ENCODE measurements around the gene GKN1. TPM values are rescaled to one million over a fixed set of nuclear protein-coding genes. Genes with fewer than 3 reads are reported as not detected.

GKN1 gene
- total RNA-seq, 1 experiment from 2014 or later = not detected

DNA sequence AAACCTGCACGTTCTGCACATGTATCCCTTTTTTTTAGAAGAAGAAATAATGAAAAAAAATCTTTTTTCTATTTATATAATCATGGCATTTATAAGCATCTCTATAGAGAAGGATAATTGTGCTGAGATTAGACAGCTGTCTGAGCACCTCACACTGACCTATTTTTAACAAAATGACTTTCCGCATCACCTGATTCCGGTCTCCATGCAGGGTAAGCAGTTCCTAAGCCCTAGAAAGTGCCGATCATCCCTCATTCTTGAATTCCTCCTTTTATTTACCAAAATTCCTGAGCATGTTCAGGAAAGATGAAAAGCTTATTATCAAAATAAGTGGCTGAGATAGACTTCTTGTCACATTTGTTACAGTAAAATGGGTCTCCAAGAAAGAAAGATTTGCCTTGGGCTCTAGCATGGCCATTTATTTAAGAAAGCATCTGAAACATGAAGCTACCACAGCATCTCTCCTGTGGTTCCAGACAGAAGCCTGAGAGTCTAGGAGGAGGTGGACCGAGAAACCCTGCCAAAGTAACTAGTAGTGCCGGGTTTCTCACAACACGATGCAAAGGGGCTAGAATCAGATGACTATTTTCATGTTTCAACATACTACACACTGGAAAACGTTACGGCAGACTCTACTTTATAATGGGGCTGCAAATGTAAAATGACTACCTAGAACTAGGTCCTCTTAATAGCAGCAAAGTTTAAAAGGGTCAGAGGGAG lies 670 bp downstream of the GKN1 start:
- DNase-seq = no peak
- H3K27me3 ChIP-seq (ENCODE audit: control insufficient read depth, insufficient read depth, low read length) = no peaks in the 10 kb centered on the region
- H3K36me3 ChIP-seq (replicated peaks; ENCODE audit: control insufficient read depth, insufficient read depth, low read length) = no peaks in the 10 kb centered on the region
- no peak overlapping the region for H3K4me3 ChIP-seq (ENCODE audit: insufficient read depth, low read depth, low read length)

DNA sequence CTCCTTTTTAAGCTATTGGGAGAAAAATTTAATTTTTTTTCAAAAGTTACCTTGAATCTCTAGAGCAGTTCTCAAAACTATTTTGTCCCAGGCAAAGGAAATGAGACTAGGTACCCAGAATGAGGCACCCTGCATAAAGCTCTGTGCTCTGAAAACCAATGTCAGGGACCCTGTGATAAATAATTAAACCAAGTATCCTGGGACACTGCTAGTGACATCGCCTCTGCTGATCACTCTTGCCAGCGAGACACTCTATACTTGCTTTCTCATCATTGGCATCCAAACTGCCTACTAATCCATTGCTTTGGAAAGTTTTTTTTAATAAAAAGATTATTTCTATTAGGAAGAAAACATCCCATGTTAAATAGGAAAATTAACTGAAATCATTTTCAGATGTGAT lies 1.4 kb downstream of the GKN1 start:
- H3K36me3 ChIP-seq (replicated peaks; ENCODE audit: control insufficient read depth, insufficient read depth, low read length) = no peaks in the 10 kb centered on the region
- H3K4me3 ChIP-seq (ENCODE audit: insufficient read depth, low read depth, low read length) = no peak overlapping the region
- no peaks in the 10 kb centered on the region for H3K27me3 ChIP-seq (ENCODE audit: control insufficient read depth, insufficient read depth, low read length)
- DNase-seq = no peak

DNA sequence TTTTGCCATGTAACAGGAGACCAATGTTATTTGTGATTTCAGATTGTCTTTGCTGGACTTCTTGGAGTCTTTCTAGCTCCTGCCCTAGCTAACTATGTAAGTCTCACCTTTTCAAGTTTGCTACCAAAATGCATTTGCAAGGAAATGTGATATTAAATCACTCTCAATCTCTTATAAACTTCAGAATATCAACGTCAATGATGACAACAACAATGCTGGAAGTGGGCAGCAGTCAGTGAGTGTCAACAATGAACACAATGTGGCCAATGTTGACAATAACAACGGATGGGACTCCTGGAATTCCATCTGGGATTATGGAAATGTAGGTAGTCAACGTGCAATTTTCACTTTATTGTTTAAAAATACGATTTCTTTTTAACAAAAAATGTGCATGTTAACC lies 3.0 kb downstream of the GKN1 start:
- DNase-seq = no peak
- Histone ChIP-seq H3K27me3 (ENCODE audit: control insufficient read depth, insufficient read depth, low read length) (no peaks in the 10 kb centered on the region), H3K4me3 (ENCODE audit: insufficient read depth, low read depth, low read length) (no peak overlapping the region)

DNA sequence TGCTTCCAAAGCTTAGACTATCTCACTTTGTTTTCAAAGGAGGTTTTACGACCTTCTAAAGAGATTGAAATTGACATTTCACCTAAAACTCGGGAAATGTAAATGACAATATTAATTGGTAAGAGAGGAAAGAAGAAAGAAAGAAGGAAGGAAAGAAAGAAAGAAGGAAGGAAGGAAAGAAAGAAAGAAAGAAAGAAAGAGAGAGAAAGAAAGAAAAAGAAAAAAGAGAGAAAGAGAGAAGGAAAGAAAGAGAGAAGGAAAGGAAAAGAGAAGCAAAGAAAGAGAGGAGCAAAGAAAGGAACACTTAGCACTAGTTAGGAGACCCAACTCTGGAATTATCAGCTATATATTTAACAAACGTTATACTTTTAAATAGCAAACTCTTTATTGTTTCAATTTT lies 3.7 kb downstream of the GKN1 start:
- no peak for DNase-seq
- H3K4me3 ChIP-seq (ENCODE audit: insufficient read depth, low read depth, low read length) = no peak overlapping the region
- no peaks in the 10 kb centered on the region for H3K27me3 ChIP-seq (ENCODE audit: control insufficient read depth, insufficient read depth, low read length)
- H3K36me3 ChIP-seq (replicated peaks; ENCODE audit: control insufficient read depth, insufficient read depth, low read length) = no peaks in the 10 kb centered on the region

More for the DNA sequence above, 3.0 kb downstream of the GKN1 start:
- H3K36me3 ChIP-seq (replicated peaks; ENCODE audit: control insufficient read depth, insufficient read depth, low read length) = no peaks in the 10 kb centered on the region

DNA sequence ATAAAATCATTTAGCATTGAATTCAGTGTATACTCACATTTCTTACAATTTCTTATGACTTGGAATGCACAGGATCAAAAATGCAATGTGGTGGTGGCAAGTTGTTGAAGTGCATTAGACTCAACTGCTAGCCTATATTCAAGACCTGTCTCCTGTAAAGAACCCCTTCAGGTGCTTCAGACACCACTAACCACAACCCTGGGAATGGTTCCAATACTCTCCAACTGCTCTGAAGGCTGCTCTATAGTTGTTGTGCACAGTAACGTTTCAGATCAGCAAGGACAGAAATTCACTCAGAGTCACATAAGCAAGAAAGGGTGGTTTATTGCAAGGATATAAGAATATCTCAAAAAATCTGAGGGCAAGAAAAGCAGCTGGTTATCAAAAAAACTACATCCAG lies 6.5 kb downstream of the GKN1 start:
- H3K27me3 ChIP-seq (ENCODE audit: control insufficient read depth, insufficient read depth, low read length) = no peaks in the 10 kb centered on the region
- H3K4me3 ChIP-seq (ENCODE audit: insufficient read depth, low read depth, low read length) = no peak overlapping the region
- DNase-seq = no peak
- no peaks in the 10 kb centered on the region for H3K36me3 ChIP-seq (replicated peaks; ENCODE audit: control insufficient read depth, insufficient read depth, low read length)

DNA sequence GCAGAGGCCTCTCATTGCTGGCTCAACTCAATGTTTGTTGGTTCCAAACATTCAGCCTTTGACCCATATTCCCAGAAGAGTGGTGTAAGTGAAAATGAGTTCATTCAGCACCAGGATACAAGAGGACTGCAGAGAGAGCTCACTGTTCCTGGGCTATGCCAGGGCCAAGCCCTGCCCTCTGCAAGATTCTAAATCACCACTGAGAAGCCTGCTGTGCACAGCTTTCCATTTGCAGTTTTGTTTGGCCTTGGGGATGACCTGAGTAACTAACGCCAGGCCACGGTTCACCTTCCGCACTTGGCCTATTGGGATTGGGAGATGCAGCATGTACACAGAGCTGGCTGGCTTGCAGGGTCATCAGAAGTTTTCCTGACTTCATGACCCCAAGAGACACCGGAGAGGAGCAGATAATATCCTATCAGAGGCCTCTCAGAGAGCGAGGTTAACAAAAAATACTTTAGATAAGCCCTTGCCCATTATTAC lies 12.6 kb downstream of the GKN1 start:
- Histone ChIP-seq H3K4me3 (ENCODE audit: insufficient read depth, low read depth, low read length) (no peak overlapping the region), H3K36me3 (replicated peaks; ENCODE audit: control insufficient read depth, insufficient read depth, low read length) (no peaks in the 10 kb centered on the region), H3K27me3 (ENCODE audit: control insufficient read depth, insufficient read depth, low read length) (no peaks in the 10 kb centered on the region)
- peak; percentile 10 for DNase-seq

DNA sequence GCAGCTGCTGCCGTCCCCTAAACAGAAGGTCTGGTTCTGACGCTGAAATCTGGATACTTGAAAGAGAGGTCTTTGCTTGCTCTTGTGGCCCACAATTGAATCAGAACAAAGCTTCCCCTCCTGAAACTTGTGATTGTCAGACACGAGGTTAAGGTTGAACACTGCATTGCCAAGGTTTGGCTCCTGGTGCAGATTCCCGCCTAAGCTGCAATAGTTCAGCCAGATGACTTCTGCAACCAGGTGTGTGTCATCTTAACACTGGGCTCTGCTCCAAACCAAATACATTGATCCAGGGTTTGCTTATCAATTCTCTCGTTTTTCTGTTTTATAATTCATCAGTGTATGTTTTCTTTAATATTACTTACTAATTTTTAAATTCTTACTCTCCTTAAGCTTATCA lies 14.6 kb downstream of the GKN1 start:
- H3K4me3 ChIP-seq (ENCODE audit: insufficient read depth, low read depth, low read length) = no peak overlapping the region
- DNase-seq = no peak
- no peaks in the 10 kb centered on the region for H3K27me3 ChIP-seq (ENCODE audit: control insufficient read depth, insufficient read depth, low read length)
- no peaks in the 10 kb centered on the region for H3K36me3 ChIP-seq (replicated peaks; ENCODE audit: control insufficient read depth, insufficient read depth, low read length)

DNA sequence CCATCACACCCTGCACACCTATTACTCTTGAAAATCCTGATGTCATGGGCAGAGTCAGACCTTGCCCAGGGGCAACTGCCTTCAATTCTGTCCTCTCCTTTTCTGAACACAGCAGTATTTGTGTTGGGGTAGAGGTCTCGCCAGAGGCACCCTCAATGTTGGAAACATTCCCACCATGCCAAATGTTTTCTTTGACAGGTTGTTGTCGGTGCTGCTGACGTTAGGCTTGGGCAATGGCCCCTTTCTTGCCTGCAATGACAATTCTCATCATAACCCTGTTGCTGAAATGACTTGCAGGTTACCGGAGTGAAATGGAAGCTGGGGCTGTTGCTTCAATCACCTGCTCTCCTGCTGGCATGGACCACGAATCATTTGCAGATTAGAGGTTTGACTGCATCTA lies 17.9 kb downstream of the GKN1 start:
- DNase-seq = no peak
- H3K36me3 ChIP-seq (replicated peaks; ENCODE audit: control insufficient read depth, insufficient read depth, low read length) = no peaks in the 10 kb centered on the region
- H3K4me3 ChIP-seq (ENCODE audit: insufficient read depth, low read depth, low read length) = no peak overlapping the region
- no peaks in the 10 kb centered on the region for H3K27me3 ChIP-seq (ENCODE audit: control insufficient read depth, insufficient read depth, low read length)

DNA sequence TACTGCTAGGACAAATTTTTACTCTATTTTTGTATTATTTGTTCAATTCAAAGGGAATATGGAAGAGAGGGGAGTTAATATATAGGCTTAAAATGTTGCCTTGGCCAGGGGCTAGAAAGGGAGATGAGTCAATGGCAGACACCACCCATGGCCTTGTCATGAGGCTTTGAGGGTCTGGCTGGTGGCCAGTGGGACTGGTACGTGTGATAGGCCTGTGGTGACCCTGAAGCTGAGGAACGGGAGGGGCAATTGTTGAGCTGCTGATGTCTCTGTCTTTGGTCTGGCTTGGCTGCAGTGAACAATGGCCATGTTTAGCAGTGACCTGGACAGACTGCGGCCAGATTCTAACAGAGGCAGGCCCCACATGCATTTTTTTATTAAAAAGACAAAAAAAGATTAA lies 18.5 kb downstream of the GKN1 start:
- Histone ChIP-seq H3K36me3 (replicated peaks; ENCODE audit: control insufficient read depth, insufficient read depth, low read length) (no peaks in the 10 kb centered on the region), H3K27me3 (ENCODE audit: control insufficient read depth, insufficient read depth, low read length) (no peaks in the 10 kb centered on the region), H3K4me3 (ENCODE audit: insufficient read depth, low read depth, low read length) (no peak overlapping the region)
- no peak for DNase-seq

DNA sequence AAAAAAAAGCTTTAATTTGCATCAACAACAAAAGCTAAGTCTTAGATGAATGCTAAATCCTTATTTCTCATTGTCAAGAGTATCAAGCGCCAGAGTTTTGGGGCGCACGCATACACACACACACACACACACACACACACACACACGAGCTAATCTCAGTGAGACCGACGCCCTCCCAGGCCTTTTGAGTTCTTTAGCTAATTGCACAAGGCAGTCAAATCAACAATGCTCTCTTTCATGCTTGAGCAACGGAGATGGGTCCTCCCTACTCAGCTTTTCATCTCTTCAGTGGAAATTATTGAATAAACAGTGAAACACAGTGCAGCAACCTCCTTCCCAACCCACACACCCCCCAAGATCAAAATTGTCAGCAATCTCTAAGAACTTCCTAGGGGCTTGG lies 19.2 kb downstream of the GKN1 start:
- no peak for DNase-seq
- Histone ChIP-seq H3K4me3 (ENCODE audit: insufficient read depth, low read depth, low read length) (no peak overlapping the region), H3K27me3 (ENCODE audit: control insufficient read depth, insufficient read depth, low read length) (no peaks in the 10 kb centered on the region), H3K36me3 (replicated peaks; ENCODE audit: control insufficient read depth, insufficient read depth, low read length) (no peaks in the 10 kb centered on the region)

DNA sequence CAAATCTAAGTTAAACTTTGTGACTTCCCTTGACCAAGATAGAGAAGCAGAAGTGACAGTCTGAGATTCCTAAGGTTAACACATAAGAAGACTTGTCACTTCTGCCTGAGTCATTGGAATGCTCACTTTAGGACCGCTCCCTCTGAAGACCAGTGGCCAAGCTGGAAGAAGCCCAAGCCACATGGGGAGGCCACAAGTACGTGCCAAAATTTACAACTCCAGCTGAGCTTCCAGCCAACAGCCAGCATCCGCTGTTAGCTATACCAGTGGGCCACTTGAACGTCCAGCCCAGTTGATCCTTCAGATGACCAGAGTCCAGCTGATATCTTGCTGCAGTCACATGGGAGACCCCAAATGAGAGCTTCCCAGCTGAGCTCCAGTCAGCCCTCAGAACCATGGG lies 20.4 kb downstream of the GKN1 start:
- no peaks in the 10 kb centered on the region for H3K36me3 ChIP-seq (replicated peaks; ENCODE audit: control insufficient read depth, insufficient read depth, low read length)
- no peaks in the 10 kb centered on the region for H3K27me3 ChIP-seq (ENCODE audit: control insufficient read depth, insufficient read depth, low read length)
- no peak overlapping the region for H3K4me3 ChIP-seq (ENCODE audit: insufficient read depth, low read depth, low read length)
- DNase-seq = no peak

DNA sequence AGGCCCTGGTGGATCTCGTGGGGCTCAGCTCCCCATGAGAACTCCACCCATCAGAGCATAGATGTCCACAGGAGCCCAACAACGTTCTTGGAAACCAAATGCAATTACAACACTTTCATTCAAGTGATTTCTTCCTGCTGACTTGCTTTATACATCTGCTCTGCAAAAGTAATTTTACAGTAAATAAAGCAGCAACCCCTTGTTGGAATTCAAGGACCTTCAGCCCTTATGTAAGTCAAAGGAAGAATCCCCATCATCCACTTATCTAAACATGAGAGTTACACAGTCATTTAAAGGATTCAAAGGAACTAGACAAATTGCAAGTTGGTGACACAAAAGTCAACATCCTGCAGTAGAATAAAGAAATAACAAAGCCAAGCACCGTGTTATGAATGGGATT lies 21.5 kb downstream of the GKN1 start:
- Histone ChIP-seq H3K27me3 (ENCODE audit: control insufficient read depth, insufficient read depth, low read length) (no peaks in the 10 kb centered on the region), H3K4me3 (ENCODE audit: insufficient read depth, low read depth, low read length) (no peak overlapping the region), H3K36me3 (replicated peaks; ENCODE audit: control insufficient read depth, insufficient read depth, low read length) (no peaks in the 10 kb centered on the region)
- DNase-seq = no peak

DNA sequence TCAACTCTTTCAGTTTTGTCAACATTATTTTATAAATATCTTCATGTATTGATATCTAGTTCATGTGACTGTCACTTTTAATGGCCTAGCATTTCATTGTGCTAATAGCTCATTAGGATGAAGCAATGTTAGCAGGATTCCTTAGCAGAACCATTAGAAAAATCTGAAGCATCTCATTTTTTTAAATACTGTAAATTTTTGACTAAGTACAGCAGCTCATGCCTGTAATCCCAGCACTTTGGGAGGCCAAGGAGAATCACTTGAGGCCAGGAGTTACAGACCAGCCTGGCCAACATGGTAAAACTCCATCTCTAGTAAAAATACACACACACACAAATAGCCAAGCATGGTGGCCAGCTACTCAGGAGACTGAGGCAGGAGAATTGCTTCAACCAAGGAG lies 23.0 kb downstream of the GKN1 start:
- Histone ChIP-seq H3K4me3 (ENCODE audit: insufficient read depth, low read depth, low read length) (no peak overlapping the region), H3K27me3 (ENCODE audit: control insufficient read depth, insufficient read depth, low read length) (no peaks in the 10 kb centered on the region), H3K36me3 (replicated peaks; ENCODE audit: control insufficient read depth, insufficient read depth, low read length) (no peaks in the 10 kb centered on the region)
- no peak for DNase-seq

DNA sequence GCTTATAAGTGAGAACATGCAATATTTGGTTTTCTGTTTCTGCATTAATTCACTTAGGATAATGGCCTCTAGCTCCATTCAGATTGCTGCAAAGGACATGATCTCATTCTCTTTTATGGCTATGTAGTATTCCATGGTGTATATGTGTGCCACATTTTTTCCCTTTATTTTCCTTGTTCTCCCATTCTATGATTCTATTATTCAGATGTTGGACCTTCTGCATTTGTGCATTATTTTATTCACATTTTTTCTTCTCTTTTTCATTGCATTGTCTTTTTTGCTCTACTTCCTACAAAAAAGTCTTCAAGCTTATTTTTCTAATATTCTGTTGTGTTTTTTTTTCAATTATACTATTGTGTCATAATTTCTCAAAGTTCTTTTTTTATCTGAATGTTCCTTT lies 27.4 kb downstream of the GKN1 start:
- Histone ChIP-seq H3K4me3 (ENCODE audit: insufficient read depth, low read depth, low read length) (no peak overlapping the region), H3K27me3 (ENCODE audit: control insufficient read depth, insufficient read depth, low read length) (no peaks in the 10 kb centered on the region), H3K36me3 (replicated peaks; ENCODE audit: control insufficient read depth, insufficient read depth, low read length) (no peaks in the 10 kb centered on the region)
- no peak for DNase-seq

DNA sequence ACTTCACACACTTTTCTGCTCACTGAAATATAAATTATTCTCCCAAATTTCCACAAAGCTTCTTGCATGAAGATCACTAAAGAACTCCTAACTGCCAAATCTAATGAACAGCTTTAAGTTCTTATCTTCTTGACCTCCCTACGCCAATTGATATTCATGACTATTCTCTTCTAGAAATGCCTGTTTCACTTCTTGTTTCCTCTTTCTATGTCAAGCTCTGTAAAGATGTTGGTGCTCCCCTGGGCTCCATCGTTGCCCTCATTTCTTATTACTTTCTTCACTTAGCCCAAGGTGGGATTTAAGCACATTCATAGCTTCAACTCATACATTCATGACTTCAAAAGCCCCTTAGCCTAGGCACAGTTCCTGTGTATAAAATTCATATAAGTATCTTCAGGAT lies 29.3 kb downstream of the GKN1 start:
- H3K27me3 ChIP-seq (ENCODE audit: control insufficient read depth, insufficient read depth, low read length) = no peaks in the 10 kb centered on the region
- H3K4me3 ChIP-seq (ENCODE audit: insufficient read depth, low read depth, low read length) = no peak overlapping the region
- no peaks in the 10 kb centered on the region for H3K36me3 ChIP-seq (replicated peaks; ENCODE audit: control insufficient read depth, insufficient read depth, low read length)
- DNase-seq = no peak

DNA sequence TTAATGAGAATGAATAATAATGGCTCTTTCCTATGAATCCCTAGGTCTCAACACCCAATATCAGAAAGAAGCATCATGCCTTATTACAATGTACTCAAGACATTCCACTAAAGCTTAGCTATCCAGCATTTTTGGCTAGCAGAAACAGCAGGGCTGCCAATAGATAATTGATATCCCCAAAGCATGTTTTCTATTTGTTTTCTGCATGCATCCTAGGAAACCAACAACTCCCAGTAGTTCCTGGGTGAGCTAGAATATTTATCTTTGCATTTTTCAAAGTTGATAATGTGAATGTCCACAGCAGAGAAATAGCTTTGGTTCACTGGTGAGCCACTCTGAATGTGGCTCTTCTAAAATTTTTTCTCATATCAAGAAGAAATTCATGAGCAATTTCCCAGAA lies 32.7 kb downstream of the GKN1 start:
- Histone ChIP-seq H3K27me3 (ENCODE audit: control insufficient read depth, insufficient read depth, low read length) (no peaks in the 10 kb centered on the region), H3K4me3 (ENCODE audit: insufficient read depth, low read depth, low read length) (no peak overlapping the region), H3K36me3 (replicated peaks; ENCODE audit: control insufficient read depth, insufficient read depth, low read length) (no peaks in the 10 kb centered on the region)
- no peak for DNase-seq
